Umbilical cord (tissue), 2 donors: ENCODE data around the gene C1orf50. TPM values are rescaled to one million over a fixed set of nuclear protein-coding genes. Genes with fewer than 3 reads are reported as not detected.

ENCODE experiments used
- DNase-seq: peaks from one replicate; pipeline ENCODE4 v3.0.0-alpha.2; 2015; ENCODE audit warnings: low spot score
- total RNA-seq: library from RNA; depleted of rRNA; stranded (reverse); fragments of >200 nt; gene quantifications from one replicate; pipeline ENCODE4 v1.2.3, GENCODE V29; 2014; ENCODE audit warnings: low replicate concordance; ENCODE audit not compliant: insufficient read depth

Gene C1orf50
- total RNA-seq, 1 donor from 2014 or later = 4.8 TPM

DNA sequence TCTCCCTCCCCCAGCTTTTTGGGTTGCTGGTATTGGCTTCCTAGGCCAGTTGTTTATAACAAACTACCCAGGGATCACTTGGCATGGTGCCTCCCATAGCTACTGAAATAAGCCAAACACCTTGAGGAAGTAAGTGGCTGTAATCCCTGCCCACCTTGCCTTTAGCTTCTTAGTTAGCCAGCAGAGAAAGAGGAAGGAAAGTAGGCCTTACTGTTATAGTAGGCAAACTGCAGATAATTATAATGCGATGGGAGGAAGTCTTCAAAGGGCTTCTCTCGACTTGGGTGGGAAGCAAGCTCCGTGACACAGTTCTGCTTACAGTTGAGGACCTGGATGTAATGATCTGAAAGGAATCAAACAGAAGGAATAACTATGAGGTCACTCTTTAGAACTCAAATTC lies 8.4 kb upstream of the C1orf50 start:
- DNase-seq = no peak

DNA sequence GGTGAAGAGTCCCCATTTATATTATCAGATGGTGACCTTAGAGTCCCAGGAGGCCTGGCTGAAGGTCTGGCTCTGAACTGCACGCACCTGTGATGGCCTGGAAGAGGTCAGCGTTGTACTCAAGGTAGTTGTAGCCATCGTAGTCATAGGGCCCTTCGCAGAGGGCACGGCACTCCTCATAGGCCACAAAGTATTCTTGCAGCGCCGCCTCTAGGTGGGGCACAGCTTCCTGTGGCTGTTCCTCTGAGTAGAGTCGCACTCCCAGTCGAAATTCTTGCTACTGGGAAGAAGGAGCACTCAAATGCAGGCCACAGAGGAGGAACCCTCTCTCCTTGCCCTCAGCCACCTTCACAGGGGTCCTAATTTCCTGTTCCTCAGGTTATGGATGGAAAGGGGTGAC lies 7.9 kb upstream of the C1orf50 start:
- no peak for DNase-seq

DNA sequence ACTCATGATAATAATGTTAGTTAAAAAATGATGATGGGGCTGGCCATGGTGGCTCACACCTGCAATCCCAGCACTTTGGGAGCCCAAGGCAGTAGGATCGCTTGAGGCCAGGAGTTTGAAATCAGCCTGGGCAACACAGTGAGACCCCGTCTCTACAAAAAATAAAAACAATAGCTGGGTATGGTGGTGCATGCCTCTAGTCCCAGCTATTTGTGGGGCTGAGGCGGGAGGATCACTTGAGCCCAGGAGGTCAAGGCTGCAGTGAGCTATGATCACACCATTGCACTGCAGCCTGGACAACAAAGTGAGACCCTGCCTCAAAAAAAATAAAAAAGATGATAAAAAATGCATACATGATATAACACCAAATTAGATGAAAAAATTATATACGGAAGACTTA lies 5.5 kb upstream of the C1orf50 start:
- no peak for DNase-seq

DNA sequence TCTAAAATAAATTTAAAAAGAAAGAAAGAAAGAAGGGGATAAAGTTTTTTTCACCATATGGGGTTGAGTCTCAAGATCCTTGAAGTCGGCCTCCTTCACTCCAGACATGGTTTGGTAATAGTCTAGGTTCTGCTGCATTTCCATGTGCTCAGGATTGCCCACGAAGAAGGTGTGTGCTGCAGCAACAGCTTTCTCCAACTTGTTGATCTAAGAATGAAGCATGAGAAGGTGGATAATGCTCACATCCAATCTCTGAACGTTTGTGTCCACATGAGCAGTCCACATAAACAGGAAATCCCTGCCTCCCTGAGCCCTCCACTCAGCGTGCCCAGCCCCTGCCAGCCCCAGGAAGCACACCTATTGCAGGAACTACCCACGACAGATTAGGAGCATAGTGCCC lies 4.8 kb upstream of the C1orf50 start:
- DNase-seq = no peak

DNA sequence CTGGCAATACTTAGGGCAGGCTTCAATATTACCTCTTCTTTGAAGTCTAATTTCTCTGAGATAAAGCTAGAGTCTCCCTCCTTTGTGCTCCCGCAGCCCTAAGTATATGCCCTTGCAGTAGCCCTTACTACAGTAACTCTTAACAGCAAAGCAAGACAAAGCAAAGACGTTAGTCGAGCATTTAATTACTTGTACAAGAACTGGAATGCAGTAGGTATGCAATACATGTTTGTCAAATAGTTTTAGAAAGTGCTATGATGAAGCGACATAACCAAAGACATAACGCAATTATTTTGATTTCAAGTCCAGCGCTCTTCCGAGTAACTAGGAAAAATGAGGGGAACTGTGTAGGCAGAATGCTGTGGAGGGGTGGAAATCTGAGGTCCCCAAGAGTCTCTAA lies 1.8 kb upstream of the C1orf50 start:
- DNase-seq = peak; percentile 37

DNA sequence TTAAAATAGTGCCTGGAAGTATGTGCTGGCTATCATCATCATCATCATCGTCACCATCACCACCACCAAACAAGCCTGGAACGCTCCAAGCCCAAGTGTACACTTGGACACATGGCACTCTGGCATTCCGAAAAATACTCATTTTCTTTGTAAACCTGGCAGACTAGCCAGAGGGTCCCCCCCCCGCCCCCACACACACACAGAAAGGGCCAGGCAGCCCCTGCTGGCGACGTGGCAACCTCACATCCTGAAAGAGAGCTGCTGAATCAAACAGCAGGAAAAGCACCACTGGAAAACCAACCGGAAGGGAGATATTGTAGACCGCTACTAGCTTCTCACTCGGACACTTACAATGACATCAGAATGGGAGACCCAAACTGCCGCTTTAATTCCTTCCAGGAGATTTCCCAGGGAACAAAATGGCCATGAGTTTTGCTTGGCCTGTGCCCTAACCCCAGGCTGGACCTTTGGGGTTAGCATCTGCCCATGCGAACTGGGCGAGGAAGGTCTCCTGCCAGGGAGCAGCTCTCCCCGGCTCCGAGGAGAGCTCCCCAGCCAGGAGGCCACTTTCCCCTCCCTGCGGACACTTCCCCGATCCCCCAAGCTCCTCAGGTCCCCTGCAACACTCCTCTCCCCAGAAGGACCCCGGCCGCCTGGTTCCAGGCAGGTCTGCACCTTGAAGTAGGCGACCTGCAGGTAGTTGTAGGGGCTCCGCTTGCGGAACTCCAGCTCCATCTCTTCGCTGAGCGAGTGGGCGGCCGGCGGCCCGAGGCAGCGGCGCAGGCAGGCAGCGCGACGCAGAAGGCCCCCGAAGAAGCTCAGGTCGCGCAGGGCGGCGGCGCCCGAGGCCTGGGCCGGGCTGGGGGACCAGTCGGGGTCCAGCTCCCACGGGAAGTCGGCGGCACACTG lies 963 bp upstream of the C1orf50 start:
- peak; percentile 77 for DNase-seq

DNA sequence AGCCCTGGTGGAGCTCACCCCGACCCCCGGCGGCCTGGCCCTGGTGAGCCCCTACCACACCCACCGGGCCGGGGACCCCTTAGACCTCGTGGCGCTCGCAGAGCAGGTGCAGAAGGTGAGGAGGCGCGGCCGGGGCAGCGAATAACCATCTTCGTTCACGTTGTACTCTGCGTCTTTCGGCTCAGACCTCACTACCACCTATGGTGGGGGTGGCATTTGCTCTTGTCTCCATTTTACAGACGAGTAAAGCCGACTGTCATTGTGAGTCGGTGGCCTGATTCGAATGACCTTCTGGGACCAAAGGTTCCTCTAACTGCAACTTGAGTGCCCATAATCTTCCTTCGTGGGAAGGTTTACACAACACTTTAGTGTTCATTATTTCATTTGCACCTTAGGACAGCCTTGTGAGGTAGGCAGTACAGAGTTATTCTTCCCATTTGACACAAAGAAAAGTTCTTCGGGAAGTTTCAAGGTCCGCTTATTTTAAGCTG lies 506 bp downstream of the C1orf50 start:
- peak; percentile 23 for DNase-seq

DNA sequence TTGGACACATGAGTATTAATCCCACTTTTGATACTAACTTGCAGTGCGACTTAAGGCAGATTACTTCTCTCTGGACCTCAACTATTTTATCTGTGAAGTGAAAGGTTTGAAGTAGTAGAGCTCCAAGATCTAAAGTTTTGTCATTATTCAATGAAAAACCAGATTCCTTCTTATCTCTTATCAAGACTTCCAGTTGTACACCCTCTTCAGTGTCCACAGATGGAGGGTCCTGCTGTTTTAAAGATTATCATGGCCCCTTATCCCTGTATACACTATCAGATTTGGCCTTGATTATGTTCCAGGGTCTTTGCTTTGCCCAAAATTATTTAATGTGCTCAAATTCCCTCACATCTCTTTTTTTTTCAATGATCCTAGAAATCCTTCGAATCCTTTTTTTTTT lies 1.1 kb downstream of the C1orf50 start:
- no peak for DNase-seq

DNA sequence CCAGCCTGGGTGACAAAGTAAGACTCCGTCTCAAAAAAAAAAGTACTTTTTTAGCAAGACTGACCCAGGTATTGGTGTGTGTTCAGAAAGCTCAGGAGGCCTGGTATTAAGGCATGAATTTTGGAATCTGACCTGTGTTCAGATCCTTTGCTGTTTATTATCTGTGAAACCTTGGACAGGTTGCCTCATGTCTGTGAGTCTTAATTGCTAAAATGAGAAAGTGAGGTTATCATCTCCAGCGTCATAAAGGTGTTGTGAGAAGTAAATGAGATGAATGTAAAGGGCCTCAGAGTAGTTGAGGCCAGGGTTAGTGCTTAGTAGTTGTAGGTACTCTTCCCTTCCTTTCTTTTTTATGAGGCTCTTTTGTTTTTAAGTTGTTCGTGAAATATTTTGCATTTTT lies 2.8 kb downstream of the C1orf50 start:
- no peak for DNase-seq

DNA sequence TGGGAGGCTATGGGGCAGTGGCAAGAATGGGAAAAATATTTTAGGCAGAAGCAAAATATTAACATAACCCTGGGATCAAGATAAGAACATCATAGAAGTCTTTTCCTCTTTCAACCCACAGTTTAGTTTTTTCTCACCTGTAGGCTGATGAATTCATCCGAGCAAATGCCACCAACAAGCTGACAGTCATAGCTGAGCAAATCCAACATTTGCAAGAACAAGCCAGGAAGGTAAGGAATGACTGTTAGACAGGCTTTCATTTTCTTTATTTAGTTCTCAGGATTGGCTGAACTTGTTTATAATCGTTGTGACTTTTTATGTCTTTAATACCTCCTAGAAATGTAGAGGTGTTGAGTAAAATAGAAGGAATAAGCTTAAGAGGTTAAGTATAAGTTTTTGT lies 6.4 kb downstream of the C1orf50 start:
- DNase-seq = no peak

DNA sequence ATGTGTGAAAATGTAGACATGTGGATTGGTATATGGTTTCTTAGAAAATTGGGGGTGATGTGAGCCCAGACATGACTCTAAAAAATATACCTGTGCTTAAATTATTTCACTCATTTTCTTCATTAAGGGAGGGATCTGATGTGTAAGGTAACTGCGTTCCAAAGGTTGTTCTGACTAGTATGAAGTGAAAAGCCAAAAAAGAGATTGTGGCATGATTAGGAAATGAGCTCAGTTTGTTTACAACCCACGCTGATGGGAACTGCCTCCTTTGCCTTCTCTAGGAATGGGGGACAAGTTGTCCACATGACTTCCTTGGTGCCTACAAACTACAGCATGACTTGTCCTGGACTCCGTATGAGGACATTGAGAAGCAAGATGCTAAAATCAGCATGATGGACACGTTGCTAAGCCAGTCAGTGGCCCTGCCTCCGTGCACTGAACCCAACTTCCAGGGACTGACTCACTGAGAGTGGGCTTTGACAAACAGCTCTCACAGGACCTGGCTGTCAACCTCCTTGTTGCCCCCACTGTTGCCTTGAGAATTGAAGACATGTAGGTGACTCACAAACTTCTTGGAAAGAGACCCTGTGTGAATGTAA lies 8.0 kb downstream of the C1orf50 start:
- DNase-seq = no peak

DNA sequence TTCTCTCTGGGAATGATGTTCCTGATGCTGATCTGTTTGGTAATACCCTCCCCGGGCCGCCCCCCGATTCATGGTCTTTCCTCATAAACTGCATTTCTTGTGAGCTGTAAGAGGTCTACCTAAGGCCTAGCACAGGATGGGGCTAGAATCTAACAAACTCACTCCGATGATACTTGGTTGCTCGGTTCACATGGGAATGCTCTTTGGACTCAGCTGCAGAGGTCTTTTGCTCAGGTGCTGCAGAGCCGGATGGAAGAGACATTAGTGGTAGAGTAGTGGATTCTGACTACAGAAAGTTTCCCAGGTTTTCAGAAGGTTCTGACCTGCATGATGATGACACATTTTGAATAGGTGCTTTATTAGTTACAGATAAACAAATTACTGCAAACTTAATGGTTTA lies 9.5 kb downstream of the C1orf50 start:
- no peak for DNase-seq

DNA sequence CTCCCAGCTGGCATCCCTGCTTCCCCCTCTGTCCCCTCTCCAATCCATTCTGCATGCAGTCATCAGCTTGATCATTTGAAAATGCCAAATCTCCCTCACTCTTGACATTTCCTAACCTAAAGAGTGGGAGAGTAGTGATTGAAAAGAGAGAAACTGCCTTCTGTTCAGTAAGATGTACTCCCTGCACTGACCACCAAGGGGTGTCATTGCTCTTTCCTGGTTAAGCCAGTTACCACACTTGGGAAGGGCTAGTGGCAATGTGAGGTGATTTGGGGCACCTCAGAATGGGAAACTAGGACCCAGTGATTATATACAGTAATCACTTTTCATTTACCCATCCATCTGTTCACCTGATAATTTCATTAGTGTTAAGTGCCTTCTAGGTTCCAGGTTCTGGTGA lies 10.8 kb downstream of the C1orf50 start:
- peak; percentile 29 for DNase-seq

DNA sequence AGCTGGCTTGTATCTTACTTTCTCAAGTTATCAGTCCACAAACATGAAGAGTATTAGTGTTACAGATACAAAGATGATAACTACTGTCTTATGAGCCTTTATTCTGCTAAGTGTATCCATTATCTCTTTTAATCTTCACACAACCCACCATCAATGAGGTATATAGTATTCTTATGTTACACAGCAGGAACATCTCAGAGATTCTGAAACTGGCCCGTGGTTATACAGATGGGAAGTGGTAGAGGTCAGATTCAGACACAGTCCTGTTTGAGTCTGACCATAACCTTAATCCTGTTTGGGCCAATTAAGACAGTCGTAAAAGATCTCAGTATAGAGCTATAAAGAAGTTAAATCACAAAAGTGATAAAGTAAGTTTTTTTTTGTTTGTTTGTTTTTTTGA lies 12.7 kb downstream of the C1orf50 start:
- no peak for DNase-seq

DNA sequence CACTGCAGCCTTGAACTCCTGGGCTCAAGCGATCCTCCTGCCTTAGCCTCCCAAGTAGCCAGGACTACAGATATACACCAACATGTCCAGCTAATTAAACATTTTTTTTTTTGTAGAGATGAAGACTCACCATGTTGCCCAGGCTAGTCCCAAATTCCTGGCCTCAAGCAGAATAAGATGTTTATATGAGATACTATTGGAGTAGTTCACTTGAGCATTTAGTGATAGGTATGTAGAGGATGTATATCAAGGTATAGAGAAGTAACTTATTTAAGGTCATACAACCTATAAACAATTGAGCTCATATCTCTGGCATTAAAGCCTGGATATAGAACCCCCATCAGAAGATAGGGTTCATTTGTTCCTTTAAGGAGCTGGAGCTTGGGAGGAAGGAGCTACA lies 13.1 kb downstream of the C1orf50 start:
- DNase-seq = no peak

DNA sequence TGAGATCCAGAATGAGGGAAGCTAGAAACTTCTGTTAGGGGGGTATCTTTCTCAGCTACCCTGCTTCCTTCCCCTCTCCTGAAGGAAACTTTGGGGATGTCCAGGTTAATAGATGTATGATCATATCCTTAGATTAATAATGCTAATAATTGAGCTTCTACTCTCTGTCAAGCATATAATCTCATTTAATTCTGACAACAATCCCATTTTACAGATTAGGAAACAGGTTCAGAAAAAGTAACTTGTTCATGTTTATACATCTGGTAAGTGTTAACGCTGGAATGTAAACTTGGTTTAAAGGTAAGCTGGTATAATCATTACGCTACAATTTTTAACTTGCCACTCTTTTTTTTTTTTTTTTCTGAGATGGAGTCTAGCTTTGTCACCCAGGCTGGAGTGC lies 16.0 kb downstream of the C1orf50 start:
- DNase-seq = no peak

DNA sequence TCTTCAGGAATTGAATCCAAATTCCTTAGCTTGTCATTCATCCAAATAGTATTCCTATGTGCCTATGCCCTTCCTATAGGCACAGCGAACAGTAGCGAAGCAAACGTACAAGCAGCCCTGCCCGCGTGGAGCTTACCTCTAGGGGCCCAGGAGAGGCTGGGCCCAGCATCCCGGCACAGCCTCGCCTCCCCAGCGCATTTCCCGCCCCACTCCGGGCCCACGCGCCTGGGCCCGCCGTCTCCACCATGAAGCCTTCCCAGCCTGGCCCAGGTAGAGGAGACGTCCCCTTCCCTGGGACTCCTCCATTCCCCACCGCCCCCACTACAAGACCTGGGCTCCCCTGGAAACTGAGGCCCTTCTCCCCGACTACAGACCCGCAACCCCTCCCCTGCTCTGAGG lies 17.5 kb downstream of the C1orf50 start:
- DNase-seq = no peak

DNA sequence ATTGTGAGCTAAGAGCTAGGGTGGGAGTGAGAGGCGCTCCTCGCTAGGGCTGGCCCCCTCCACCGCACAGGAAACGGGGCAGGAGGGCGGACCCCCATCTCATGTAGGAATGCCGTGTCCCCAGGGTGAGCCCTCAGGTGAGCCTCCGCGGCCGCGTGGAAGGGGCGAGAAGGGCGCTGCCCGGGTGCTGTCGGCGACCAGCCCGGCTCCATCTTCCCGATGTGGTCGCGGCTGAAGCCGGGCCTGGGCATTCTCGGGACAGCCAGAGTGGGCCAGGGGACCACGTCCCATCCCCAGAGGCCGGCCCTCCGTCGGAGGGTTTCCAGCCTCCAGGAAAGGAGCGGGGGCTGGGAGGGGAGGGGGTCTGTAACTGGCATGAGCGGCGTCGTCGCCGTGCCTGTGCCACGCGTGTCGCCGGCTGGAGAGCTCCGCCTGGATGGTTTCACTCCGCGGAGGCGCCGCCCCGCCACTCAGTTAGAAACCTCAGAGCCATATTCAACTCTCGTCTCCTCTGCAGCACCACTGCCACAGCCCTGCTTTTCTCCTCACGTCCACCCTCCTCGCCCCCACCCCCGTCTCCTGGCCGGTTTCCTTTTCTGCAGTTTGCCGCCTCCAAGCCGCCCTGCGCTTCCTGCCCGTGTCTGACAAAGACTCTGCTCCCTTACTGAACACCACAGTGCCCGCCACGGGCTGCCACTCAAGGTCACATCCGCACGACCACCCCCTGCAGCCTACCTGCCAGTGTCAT lies 18.1 kb downstream of the C1orf50 start, which contains the start of gene TMEM269:
TSS of gene TMEM269 (plus strand) at position 46 of the 748 bp plus-strand sequence. CDS start 4,903 bp downstream, outside the sequence.
- DNase-seq = peak; percentile 22

DNA sequence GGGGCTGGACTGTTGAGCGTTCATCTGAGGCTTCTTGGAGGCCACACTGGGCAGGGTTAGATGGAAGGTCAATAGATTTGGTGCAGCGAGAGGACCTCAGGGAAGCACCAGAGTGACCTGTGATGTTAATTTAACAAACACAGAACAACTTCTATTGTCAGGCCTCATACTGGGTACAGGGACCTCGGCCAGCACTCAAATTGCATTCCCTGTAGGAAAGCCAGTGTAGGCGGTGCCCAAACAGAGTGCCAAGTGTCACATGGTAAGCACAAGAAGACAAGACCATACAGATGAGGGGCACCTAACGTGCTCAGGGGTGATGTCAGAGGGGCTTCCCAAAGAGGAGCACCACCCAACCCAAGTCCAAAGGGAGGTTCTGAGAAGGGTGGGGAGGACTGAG lies 19.0 kb downstream of the C1orf50 start:
- no peak for DNase-seq

DNA sequence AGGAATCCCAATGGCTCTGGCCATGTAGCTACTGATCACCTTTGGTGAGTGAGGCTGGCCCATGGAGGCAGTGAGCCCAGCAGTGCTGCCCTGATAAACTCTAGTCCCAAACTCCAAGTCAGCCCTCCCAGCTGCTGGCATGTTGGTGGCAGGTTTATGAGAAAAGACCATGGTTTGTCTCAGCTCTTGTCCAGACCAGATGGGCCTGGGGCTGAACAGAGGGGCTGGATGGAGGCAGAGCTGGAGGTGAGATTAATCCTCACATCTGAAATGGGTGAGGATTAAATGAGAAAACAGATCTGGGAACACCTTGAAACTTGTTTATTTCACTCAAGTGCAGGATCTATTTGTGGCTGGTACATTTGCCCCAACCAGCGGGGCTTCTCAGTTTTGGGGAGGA lies 21.0 kb downstream of the C1orf50 start:
- DNase-seq = no peak

DNA sequence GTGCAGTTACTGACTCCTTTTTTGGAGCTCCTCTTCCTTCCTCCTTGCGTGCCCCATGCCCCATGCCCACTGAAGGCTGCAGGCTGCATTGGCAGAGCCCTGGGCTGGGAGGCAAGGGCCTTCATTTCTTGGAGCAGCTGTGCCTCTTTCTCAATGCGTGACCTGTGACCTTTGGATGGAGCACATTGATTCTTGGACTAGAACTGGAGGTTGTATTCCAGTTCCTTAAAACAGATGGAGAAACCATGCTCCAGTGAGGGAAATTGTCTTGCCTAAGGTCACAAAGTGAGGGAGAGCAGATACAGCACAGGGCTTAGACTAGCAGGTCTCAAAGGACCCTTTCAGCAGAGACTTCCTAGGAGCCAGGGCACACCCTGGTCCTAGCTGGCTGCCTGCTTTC lies 26.8 kb downstream of the C1orf50 start:
- DNase-seq = no peak

DNA sequence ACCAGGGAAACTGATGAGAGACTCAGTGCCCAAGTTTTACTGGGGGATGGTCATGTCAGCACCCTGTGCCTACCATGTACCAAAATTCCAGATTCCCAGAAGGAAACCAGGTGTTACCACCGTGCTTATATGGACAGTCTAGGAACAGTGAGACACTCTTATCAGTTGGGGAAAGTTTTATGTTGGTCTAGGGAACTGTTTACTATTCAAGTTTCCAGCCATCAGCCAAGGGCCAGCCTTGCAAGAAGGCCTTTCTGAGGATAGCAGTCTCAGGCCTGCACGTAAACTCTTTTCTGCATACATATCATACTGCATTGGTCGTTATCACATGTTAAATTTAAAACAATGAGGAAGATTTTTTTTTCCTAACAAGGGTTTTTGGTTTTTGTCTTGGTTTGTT lies 30.4 kb downstream of the C1orf50 start:
- DNase-seq = no peak
